Right lobe of liver (tissue), 6 donors: Measurements from ENCODE around the gene SUCLG2. TPM values are rescaled to one million over a fixed set of nuclear protein-coding genes. Genes with fewer than 3 reads are reported as not detected.

Source experiments
- ATAC-seq, 4 donors: fragments of 200-7000 bp; cut with Tn5 transposase; one replicate each; pipeline ENCODE4 v1.9.1; 2020; ENCODE audit warnings: mild to moderate bottlenecking in 4 of 4, moderate library complexity in 4 of 4
- DNase-seq, 3 donors: peaks; one replicate each; pipeline ENCODE4 v3.0.0-alpha.2; 2020
- H3K27ac ChIP-seq, 3 donors: fragments of 200-600 bp; one replicate each; pipeline ENCODE4 v1.8.0; 2022
- H3K27me3 ChIP-seq, 2 donors: fragments of 200-600 bp; one replicate each; pipeline ENCODE4 v1.8.0; 2022
- H3K36me3 ChIP-seq, 4 donors: fragments of 200-600 bp; sonication (generic) in 1 of 4; one replicate each; pipeline versions ENCODE4 v1.5.1 to v1.8.0; 2017 to 2022; ENCODE audit warnings: control low read depth in 1 of 4
- H3K4me1 ChIP-seq, 4 donors: fragments of 200-600 bp; sonication (generic) in 1 of 4; one replicate each; pipeline versions ENCODE4 v1.5.1 to v1.8.0; 2017 to 2022; ENCODE audit warnings: control low read depth in 1 of 4
- H3K4me3 ChIP-seq, 3 donors: fragments of 200-600 bp; one replicate each; pipeline ENCODE4 v1.8.0; 2022
- H3K9me3 ChIP-seq, 4 donors: fragments of 200-600 bp; sonication (generic) in 1 of 4; one replicate each; pipeline versions ENCODE4 v1.5.1 to v1.8.0; 2017 to 2022; ENCODE audit warnings: control low read depth in 1 of 4
- CTCF ChIP-seq, 4 donors: fragments of 200-600 bp in 3 of 4; fragments of 450-650 bp in 1 of 4; IDR thresholded peaks; one replicate each; pipeline versions ENCODE4 v1.5.1 to v1.8.0; 2016 to 2022; ENCODE audit warnings: antibody characterized with exemption in 4 of 4, mild to moderate bottlenecking in 2 of 4
- POLR2A ChIP-seq: fragments of 450-650 bp; IDR thresholded peaks from one replicate; pipeline ENCODE4 v1.6.1; 2017; ENCODE audit warnings: antibody characterized with exemption, mild to moderate bottlenecking
- WGBS: methylation state at CpG from one replicate; pipeline ENCODE4 v1.1.6; 2018; ENCODE audit warnings: low coverage, low lambda C conversion rate; ENCODE audit not compliant: insufficient coverage; ENCODE audit errors: missing lambda C conversion rate; 5-methylcytosine and 5-hydroxymethylcytosine counted together
- intact Hi-C, 2 donors: fragments of 100-400 bp; cut with DNase I; formaldehyde crosslinking; loops; one replicate each; pipeline versions ENCODE4 v1.11.2 to v1.14.1; 2022
- total RNA-seq, 6 experiments: library from RNA; depleted of rRNA in 2 of 6; stranded (reverse); fragments of >200 nt in 2 of 6; fragmentation: NEBNext Ultra II Directional in 3 of 6; extraction: Animal tissue kit (Norgen Biotek cat#: 25700) in 3 of 6; gene quantifications; one replicate each; pipeline versions ENCODE4 v1.1.0 to v1.2.4, GENCODE V29; 2016 to 2023
- donor health status: DM: no; HTN: yes; CAD: no.
- donor health status: DM: no; HTN: no; CAD: no.
- donor health status: DM: no; HTN: no; CAD: no.
- donor health status: DM: no; HTN: yes; CAD: no.
- donor health status: DM: no; HTN: yes; CAD: no.

Gene SUCLG2
- total RNA-seq, 6 experiments from 2014 or later = 138 to 167 (median 158) TPM

- no peak overlapping the region for H3K27ac ChIP-seq
- H3K9me3 ChIP-seq = no peaks in the 10 kb centered on the region
- H3K27me3 ChIP-seq = no peaks in the 10 kb centered on the region
- no peak overlapping the region for H3K4me3 ChIP-seq
- intact Hi-C loops = no loop called here
- DNase-seq (no peak), ATAC-seq (no peak)
- H3K36me3 ChIP-seq = no peaks in the 10 kb centered on the region
- TF ChIP-seq CTCF (IDR thresholded peaks at IDR 0.05) (no peak), POLR2A (no peak)
- WGBS = no CpG with 5 or more reads among the region's 1 CpG
- H3K4me1 ChIP-seq = no peaks in the 10 kb centered on the region
Measured at GRCh38 chr3:67421912-67422311, 232.5 kb downstream of the SUCLG2 start.

GRCh38 chr3:67419779-67420178 lies 234.6 kb downstream of the SUCLG2 start:
- no peak overlapping the region for H3K27ac ChIP-seq
- H3K4me3 ChIP-seq = no peak overlapping the region
- no peaks in the 10 kb centered on the region for H3K36me3 ChIP-seq
- DNase-seq = no peak
- H3K4me1 ChIP-seq = no peaks in the 10 kb centered on the region
- ATAC-seq = no peak
- TF ChIP-seq POLR2A (no peak), CTCF (IDR thresholded peaks at IDR 0.05) (no peak)
- H3K9me3 ChIP-seq = no peaks in the 10 kb centered on the region
- intact Hi-C loops = no loop called here
- H3K27me3 ChIP-seq = no peaks in the 10 kb centered on the region

GRCh38 chr3:67419218-67419529 lies 235.2 kb downstream of the SUCLG2 start:
- Histone ChIP-seq H3K9me3 (no peaks in the 10 kb centered on the region), H3K4me3 (no peak overlapping the region), H3K27me3 (no peaks in the 10 kb centered on the region), H3K27ac (no peak overlapping the region), H3K4me1 (no peaks in the 10 kb centered on the region), H3K36me3 (no peaks in the 10 kb centered on the region)
- ATAC-seq (no peak), DNase-seq (no peak)
- WGBS = 100% methylated on average over 2 of the region's 2 CpGs
- TF ChIP-seq CTCF (IDR thresholded peaks at IDR 0.05) (no peak), POLR2A (no peak)
- intact Hi-C loops = no loop called here

- no peak overlapping the region for H3K4me3 ChIP-seq
- WGBS = 84% methylated on average over 3 of the region's 3 CpGs
- H3K27me3 ChIP-seq = no peaks in the 10 kb centered on the region
- TF ChIP-seq CTCF (IDR thresholded peaks at IDR 0.05) (no peak), POLR2A (no peak)
- no peaks in the 10 kb centered on the region for H3K4me1 ChIP-seq
- no peak for DNase-seq
- H3K36me3 ChIP-seq = no peaks in the 10 kb centered on the region
- no peak for ATAC-seq
- no peaks in the 10 kb centered on the region for H3K9me3 ChIP-seq
- intact Hi-C loops = no loop called here
- no peak overlapping the region for H3K27ac ChIP-seq
Measured at GRCh38 chr3:67418426-67419217, 235.8 kb downstream of the SUCLG2 start.

- TF ChIP-seq CTCF (IDR thresholded peaks at IDR 0.05) (no peak), POLR2A (no peak)
- Histone ChIP-seq H3K9me3 (no peaks in the 10 kb centered on the region), H3K4me3 (no peak overlapping the region), H3K4me1 (no peaks in the 10 kb centered on the region), H3K27me3 (no peaks in the 10 kb centered on the region), H3K36me3 (no peaks in the 10 kb centered on the region), H3K27ac (no peak overlapping the region)
- DNase-seq (no peak), ATAC-seq (no peak)
- 100% methylated on average over 1 of the region's 1 CpG for WGBS
- intact Hi-C loops = no loop called here
Measured at GRCh38 chr3:67416703-67417102, 237.7 kb downstream of the SUCLG2 start.
